NCI-H1092 treated with DMSO at 0.1 percent for 48 hours (cell line): ENCODE measurements around the gene GNAT1.

Experiments
- DNase-seq: peaks from one replicate; lab custom pipeline; 2025; lab: John Stamatoyannopoulos, UW

GNAT1 gene

DNA sequence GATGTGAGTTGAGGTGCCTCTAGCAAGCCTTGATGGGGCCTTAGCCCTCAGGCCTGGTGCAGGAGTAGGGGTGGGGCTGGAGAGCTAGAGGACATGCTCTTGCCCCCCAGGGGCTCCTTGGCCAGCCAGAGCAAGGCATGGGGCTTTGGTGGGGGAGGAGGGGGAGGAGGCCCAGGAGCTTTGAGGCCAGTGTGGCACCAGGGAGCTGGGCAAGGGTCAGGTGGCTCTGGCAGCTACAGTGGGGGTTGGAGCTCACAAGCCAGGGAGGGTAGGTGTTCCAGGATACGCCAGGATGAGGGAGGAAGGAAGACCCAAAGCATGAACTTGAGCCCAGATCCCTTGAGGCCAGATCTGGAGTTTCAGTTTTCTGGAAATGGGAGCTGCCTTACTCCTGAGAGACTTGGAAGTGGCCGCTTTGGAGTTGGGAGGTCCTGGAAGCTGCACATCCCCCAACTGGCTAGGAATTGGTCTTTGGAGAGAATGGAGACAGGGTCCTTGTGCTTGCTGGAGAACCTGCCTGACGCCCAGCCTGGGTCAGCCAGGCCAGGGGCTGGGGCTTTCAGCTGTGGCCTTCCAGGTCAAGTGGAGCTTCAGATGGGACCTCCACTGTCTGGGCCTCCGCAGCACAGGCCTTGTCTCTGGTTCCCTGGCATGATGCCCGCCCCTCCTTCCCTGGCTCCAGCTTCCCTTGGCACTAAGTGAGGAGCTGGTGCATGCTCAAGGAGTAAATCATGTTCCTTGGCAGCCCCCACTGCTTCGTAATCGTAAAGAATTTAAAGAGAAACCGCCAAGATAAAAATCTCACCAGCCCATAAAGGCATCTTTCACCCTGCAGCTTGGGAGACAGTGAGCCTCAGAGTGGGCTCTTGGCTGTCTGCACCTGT is 27.6 kb upstream of the GNAT1 start:
- no peak for DNase-seq

DNA sequence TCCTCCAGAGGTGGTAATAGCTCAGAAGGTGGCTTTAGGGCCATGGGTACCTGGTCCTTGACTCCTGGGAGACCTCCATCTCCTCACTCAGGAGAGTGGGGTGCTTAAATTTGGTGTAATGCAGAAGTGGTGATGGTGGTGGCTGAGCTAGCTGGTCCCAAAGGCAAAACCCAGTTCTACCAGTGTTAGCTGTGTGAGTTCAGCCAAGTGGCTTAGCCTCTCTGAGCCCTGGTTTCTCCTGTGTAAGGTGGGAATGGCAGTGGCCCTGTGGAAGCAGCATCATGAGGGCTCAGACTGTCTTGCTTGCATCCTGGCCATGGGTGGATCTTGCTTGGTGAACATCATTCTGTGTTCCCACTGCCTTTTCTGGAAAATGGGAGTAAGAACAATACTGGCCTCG is 26.9 kb upstream of the GNAT1 start:
- DNase-seq: no peak

DNA sequence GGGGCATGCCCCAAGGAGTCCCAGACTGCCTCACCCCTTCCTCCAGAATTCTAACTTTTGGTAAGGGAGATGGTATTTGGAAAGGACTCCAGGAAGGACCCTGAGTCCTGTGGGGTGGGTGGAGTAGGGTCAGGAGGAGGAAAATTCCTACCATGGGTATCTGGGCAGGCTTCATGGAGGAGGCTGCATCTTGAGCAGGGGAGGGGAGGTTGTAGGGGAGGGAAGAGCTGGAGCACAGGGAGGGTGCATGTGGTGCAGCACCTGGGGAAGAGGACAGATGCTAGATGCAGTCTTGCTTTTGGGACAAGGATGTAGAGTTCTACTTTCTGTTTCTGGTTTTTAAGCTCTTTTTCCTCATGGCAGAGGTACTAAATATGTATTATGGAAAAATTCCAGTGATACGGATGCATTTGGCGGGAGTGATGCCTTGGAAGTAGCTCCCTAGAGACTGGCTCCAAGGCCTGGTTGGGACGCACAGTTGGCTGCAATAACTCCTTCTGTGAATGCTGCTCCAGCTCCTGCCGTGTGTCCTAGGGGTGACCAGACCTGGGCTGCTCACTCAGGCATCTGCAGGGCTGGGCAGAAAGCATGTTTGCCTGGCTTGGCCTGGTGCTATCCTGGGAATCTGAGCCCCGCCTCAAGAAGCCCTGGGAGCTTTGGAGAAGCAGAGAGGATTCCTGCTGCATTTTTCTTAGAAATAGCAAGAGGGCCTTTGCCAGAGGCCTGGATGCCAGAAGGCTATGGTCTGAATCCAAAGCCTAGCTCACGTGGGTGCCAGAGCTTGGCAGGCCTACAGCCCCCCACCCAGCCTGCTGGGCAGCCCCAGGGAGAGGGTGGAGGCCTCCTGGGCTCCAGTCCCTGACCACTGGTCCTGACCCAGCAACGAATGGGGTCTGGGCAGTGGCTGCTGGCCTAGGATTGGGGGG is 26.2 kb upstream of the GNAT1 start:
- no peak for DNase-seq

DNA sequence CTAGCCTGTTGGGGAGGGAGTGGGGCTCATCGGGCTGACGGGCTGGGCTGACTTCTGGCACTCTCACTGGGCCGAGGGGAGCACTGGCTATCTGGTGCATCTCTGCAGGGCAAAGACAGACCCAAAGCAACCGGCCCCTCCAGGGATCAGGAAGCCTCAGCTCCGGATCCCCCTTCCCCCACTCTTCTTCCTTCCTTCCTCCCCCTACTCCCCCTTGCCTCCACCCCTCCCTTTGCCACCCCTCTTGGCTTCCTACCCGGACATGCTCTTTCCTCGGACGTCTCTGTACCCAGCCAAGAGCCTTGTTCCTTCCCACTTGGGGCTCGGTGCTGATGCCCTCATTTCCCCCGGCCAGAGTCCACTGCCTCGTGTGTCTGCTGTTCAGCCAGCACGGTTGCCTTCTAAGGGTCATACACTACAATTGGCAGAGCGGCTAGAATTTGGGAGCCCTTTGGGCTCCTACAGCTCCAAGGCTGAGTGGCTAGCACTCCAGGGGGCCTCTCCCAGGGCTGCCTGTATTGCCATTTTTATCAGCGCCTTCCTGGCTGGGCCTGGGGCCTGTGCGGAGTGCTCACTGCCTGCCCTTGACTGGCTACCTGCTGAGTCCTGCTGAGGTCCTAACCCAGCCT is 25.4 kb upstream of the GNAT1 start:
- DNase-seq: no peak

DNA sequence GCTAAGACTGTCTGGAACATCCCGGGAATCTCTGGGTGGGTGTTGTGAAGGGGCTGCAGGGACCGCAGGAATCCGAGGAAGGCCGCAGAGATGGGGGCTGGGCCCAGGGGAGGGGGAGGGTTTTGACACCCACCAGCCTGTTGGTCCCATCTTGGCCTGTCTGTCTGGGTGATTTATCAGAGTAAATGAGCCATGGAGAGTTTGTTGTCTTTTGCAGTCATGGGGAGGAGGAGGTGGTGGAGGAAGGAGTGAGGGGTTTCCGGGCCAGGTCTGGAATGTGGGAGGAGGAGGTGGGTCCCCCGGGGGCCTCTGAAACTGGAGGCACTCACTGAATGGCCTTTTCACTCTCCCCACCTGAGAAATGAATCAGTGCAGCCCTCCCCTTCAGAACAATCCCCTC is 24.8 kb upstream of the GNAT1 start:
- DNase-seq: no peak

DNA sequence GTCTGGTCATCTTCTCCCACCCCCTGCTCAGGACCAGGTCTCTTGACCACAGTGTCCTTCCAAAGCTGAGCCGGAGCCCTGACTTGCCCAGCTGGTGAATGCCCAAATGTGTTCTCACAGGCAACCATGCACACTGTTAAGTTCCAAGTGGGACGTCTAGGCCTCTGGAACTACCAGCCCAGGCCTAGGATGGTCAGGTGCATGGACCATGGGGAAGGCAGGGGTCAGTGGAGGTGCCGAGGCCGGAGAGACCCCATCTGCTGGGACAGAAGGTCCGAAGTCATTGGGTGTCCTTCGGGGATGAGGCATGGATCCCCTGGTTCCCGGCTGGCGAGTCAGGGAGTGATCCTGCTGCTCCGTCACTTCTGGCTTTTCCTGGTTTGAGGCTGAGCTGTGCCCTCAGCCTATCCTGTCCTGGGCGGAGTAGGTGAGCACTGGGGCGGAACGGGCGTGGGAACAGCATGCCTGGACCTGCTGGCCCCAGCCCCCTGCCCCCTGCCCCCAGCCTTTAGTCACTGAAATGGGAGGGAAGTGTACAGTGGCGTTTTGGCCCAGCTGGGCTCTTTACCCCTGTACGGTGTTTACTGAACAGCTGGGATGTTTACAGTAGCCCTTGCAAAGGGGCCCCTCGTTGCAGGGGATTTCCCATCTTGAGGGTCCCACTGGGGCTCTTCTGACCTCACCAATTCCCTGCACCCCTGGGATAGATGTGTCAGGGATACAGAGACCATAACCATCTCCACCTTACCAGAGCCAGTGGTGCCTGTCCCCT is 24.2 kb upstream of the GNAT1 start:
- no peak for DNase-seq

DNA sequence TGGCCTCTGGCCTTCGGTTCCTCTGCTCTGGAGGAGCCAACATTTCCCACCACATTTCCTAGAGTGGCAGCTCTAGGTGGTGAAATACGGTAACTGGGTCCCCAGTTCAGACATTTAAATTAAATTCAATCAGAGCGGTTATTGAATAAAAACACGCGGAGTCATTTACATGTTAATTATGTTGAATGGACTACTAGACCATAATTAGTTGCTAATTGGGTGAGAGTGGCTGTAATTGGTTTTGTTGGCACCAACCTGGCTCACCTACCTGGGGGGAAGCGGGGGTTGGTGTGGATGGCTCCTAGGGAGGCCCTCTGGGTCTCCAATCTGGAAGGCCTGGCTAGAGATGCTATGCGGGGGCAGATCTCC is 23.6 kb upstream of the GNAT1 start:
- no peak for DNase-seq

DNA sequence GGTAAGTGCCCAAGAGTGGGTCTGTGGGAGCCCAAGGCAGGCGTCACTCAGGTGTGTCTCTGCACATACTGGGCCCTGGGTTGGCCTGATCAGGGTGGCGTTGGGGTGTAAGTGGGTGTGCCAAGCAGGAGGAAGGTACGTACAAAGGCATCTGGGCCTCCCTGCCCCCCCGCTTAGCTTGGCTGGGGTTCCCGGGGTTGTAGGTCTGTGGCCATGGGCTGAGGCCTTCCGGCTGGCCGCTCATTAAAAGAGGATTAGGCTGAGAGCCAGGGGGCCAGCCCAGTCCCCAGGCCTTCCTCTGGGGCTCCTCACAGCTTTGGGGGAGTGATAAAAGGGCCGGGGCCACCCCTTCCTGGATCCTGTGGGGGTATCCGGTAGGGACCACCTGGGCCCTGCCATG is 23.0 kb upstream of the GNAT1 start:
- DNase-seq: no peak

DNA sequence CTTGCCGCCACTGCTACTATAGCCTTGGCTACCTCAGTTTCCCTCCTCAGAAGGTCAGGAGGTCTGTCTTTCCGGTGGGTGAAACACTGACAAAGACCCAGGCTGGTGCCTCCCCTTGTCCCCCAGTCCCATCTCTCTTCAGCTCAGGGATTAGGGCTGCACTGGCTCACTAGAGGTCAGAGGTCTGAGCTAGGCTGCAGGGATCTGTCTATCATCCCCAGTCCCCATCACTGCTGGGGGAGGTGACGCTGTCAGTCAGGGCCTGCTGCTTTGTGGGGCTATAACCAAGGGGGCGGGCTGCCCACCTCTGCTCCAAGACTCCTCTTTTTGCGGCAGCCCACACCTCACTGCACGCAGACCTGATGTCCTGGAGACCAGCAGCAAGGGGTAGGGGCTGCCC is 22.6 kb upstream of the GNAT1 start:
- no peak for DNase-seq

DNA sequence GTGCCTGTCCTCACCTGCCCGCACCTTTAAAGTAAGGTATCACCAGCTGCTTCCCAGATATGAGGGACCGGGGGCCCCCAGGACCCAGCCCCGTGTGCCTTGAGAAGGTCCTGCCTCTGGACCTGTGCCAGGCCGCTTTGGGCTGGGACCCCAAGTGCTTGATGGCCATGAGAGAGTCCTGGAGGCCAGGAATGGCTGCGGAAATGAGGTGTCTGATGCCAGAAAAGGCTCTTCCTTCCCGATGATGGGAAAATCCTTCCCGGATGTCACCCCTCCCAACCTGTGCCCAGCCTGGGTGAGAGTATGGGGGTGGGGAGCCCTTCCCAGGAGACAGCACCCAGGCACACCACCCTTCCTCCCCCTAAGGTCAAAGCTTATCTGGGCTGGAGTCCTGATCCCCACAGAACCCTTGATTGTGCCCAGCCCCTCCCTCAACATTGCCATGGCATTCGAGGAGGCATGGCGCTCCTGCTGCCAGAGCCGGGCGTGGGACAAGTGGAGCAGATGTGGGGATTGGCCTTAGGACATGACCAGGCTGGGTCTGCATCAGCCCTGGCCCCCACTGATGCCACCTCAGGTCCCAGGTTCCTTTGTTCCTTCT is 22.1 kb upstream of the GNAT1 start:
- no peak for DNase-seq

DNA sequence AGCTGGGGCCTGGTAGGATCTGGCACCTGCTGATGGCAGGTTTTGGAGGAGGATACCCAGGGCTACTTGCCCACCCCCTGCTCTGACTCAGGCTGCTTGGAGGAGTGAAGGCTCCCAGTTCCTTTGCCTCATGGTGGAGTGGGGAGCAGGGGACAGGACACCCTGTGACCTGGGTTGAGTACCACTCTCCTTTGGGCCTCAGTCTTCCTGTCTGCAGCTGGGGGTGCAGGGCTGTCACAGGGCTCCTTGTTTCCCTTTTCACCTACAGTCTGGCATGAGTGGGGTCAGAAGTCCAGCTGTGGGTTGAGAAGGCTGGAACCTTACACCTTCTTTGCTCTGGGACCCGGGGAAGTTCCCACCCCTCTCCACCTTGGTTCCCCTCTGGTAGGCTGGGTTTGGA is 21.6 kb upstream of the GNAT1 start:
- DNase-seq: no peak

DNA sequence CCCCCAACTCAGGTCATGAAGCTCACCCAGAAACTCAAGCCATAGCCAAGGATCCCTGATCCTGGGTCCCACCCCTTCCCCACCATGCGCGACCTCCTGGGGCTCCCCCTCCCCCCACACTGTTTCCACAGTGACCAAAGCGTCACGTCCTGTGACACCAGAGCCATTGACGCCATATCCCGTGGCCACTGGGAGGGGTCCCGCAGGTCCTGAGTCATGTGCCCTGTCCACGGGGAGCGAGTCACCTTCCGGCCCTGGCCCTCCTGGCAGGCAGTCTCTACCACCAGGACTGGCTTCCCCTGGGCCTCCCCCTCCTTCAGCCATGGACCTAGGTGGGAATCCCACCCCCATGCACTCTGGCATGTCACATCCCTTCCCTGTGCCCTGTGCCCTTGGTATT is 20.7 kb upstream of the GNAT1 start:
- DNase-seq: no peak

DNA sequence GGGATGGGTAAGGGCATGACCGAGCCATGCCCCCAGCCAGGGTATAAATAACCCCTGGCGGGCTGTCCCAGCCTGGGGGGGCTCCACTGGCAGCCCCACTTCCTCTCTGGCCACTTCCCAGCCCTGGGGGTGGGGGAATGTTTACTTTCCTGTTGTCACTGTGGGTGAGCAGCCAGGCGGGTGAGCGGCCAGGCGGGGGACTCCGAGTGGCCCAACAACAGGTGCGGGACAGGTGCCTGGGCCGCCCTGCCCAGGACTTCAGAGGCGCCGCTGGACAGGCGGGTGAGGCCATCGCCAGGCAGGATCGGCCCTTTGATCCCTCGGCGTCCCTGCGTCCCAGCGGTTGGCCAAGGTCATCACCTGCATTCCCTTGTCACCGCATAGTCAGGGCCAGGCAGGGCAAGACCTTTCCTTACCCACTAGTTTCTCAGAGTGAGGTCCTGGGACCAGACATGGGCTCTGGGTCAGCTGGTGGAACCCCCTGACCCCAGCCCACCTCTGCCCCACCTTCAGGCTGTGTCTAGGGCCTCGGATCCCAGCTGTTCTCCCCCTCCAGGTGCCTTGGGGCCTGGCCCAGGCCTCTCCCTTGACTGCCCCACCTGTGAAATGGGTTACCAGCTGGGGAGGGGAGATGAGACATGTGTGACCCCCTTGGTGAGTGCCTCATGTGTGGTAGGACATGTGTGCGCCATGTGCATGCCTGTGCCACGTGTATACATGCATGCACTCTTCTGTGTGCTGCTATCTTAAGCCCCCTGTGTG is 19.7 kb upstream of the GNAT1 start:
- no peak for DNase-seq

DNA sequence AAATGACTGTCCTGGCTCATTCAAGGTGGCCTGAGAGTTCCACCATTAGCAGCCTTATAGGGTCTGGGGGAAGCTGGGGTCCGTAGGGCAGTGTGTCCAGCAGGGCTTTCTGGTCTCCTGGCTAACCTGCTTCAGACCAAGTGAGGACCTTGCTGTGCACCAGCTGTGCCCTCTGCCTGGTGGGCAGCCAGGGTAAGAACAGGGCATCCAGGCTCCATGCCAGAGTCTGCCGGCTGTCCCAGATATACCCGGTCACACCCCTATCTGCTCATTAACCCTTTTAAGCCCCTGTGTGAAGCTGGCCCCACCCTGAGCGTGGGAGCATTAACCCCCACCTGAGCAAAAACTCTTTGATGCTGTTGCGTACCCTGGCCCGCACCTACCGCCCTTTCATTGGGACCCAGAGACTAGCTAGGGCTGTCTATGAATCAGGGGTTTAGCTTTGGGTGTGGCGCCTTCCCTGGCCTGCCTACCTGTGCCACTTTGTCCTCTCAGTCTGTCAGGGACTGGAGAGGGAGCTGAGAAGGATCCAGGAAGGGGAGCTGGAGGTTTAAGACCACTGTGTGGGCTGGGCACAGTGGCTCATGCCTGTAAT is 18.7 kb upstream of the GNAT1 start:
- DNase-seq: no peak

DNA sequence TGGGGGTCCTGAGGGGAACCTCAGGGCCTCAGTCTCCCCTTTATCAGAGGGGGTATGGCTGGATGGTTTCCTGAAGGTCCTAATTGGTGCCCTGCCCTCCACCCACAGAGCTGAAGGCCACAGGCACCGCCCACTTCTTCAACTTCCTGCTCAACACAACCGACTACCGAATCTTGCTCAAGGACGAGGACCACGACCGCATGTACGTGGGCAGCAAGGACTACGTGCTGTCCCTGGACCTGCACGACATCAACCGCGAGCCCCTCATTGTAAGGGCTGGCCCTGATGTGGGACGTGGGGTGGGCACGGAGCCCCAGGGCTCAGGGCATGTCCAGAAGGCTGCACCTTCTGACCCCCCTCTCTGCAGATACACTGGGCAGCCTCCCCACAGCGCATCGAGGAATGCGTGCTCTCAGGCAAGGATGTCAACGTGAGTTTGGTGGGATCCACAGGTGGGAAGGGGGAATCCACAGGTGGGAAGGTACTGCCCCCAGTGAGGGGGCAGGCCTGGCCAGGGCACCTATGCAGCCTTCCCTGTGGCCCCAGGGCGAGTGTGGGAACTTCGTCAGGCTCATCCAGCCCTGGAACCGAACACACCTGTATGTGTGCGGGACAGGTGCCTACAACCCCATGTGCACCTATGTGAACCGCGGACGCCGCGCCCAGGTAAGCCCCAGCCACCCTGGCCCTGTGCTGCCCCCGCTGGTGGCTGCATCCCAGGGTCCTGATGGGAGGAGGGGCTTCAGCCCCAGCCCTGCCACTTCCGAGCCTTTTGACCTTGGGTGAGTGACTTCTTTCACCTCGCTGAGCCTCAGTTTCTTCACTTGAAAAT is 17.5 kb upstream of the GNAT1 start:
- no peak for DNase-seq

DNA sequence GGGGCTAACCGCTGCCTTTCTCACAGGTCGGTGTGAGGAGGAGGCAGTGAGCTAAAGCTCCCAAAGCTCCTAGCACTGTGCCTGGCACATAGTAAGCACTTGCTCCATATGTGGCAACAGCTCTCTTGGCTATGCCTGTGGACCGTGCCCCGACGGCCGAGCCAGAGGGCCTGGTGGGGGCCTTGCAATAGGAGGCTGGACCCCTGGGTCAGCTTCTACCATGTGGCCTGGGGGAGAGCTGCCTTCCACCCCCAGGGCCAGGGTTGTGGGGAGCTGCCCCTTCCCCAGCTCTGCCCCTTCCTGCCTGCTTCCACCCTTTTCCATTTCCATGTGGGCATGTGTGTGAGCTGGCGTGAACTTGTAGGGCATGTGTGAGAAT is 16.9 kb upstream of the GNAT1 start:
- DNase-seq: no peak

DNA sequence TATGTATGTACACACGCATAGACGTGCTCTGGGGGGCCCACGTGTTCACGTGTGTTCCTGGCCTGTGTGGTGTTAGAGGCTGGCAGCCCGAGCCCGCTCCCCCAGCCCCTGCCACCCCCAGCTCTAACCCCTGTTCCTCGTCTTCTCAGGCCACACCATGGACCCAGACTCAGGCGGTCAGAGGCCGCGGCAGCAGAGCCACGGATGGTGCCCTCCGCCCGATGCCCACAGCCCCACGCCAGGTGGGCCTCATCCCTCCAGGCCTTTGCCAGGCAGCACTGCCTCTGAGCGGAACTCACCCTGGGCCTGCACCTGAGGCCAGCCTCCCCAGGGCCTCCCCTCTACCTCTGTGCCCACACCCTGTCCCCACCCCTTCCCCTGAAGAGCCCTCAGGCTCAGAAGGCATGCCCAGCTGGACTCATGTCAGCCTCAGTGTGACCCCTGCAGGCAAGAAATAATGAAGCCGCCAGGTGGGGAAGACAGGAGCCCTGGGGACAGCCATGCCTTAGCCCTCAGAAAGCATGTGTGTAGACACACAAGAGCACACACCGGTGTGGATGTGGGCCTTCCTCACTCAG is 16.4 kb upstream of the GNAT1 start:
- DNase-seq: no peak

DNA sequence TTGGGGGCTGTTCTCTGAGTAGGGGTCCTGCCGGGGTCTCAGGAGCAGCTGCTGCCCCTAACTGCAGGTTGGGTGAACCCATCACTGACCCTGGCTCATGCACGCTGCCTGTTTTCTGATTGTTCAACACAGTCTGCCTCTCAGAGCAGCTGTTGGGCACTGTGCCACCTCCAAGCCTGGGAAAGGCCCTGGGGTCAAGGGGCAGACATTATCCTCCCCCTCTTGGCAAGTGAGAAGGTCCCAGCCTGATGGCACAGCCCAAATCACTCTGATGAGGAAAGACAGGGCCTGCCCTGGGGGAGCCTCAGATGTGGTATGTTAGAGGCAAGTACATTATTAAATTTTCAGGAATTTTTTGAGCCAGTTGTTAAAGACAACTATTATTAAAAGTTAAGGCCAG is 14.1 kb upstream of the GNAT1 start:
- DNase-seq: no peak

DNA sequence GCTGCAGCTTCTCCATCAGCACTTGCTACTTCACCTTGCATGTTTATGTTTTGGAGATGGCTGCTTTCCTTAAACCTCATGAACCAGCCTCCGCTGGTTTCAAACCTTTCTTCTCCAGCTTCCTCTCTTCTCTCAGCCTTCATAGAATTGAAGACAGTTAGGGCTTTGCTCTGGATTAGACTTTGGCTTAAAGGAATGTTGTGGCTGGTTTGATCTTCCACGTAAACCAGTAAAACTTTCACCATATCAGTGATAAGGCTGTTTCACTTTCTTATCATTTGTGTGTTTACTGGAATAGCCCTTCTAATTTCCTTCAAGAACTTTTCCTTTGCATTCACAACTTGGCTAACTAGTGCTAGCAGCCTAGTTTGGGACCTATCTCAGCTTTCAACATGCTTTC is 11.7 kb upstream of the GNAT1 start:
- DNase-seq: no peak
